ENCODE results near the gene SYNE3. TPM values are rescaled to one million over a fixed set of nuclear protein-coding genes. Genes with fewer than 3 reads are reported as not detected.

The SYNE3 gene
- total and polyA plus RNA-seq, 2 of the 8 experiments (the other 6 are each of a cell fraction or from before 2014, with no cell fraction given), result under 0.01 TPM; not detected in 1

DNA sequence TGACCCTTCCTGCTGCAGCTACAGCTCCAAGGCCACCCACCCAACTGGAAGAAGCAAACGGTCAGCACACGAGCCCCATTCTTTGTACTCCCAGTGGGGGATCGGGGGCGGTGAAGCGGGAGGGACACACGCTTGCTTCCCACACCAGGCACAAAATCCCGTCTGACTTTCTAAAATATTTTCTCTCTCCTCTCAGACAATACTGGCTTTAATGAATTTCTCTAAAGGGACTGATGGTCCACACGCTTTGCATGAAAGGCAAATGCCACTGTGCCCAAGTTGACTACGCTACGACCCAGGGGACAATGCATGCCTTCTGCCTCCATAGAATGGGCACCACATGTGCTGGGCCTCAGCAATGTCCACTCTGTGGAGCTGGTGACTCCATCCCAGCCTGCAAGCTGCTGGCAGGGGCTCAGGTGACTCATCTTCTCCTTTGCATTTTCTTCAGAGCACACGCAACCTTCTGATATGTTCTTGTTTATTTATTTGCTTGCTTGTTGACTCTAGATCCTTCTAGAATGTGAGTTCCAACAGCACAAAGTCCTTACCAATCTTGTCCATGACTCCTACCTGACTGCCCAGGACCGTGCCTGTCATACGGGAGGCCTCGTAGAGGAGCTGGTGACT lies 15.6 kb downstream of the SYNE3 start (continued):
- TF ChIP-seq TCF12 (IDR thresholded peaks at IDR 0.05; ENCODE audit: low read depth, low read length), result no peak
- no peak for TF ChIP-seq TEAD4 (IDR thresholded peaks at IDR 0.05; ENCODE audit: low read depth, low read length)
- no peak for TF ChIP-seq HDAC6 (IDR thresholded peaks at IDR 0.05; ENCODE audit: low read depth, low read length)

All from H1 (cell line).